ENCODE measurements around the gene KIF5C. TPM values are rescaled to one million over a fixed set of nuclear protein-coding genes. Genes with fewer than 3 reads are reported as not detected.

The KIF5C gene
- total RNA-seq, 2 donors from 2014 or later, result 1.6 to 3.4 TPM

DNA sequence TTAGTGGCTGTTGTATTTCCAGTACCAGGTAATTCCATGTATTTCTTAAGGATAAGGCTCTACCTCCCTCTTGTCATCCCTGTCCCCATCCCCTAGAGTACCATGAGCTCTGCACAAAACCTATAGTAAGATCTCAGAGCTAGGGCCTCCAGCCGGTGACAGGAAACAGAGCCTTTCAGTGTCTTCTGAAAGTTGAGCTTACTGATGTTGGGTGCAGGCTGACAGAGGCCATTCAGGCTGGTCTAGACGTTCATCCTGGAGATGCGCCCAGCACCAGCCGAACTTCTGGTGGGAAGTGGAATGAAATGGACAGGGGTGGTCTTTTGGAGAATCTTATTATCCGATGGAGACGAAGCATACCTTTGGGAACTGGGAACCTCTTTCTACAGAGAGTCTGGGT, 146.7 kb downstream of the KIF5C start:
- Histone ChIP-seq H3K27me3 (no peaks in the 10 kb centered on the region), H3K9ac (ENCODE audit: low read depth in 2 of 2, low read length in 2 of 2) (no peak overlapping the region), H3K4me3 (no peak overlapping the region), H3K36me3 (no peaks in the 10 kb centered on the region), H3K4me1 (no peaks in the 10 kb centered on the region), H3K27ac (no peak overlapping the region), H3K9me3 (no peaks in the 10 kb centered on the region)
- intact Hi-C loops (cut with DNase I), result no loop called here
- DNase-seq, result no peak
- no peak for TF ChIP-seq CTCF (IDR thresholded peaks at IDR 0.05)

- intact Hi-C loops (cut with DNase I), result no loop called here
- Histone ChIP-seq H3K27me3 (no peaks in the 10 kb centered on the region), H3K4me1 (no peaks in the 10 kb centered on the region), H3K4me3 (no peak overlapping the region), H3K9me3 (no peaks in the 10 kb centered on the region), H3K9ac (ENCODE audit: low read depth in 2 of 2, low read length in 2 of 2) (no peak overlapping the region), H3K36me3 (no peaks in the 10 kb centered on the region), H3K27ac (no peak overlapping the region)
- no peak for TF ChIP-seq CTCF (IDR thresholded peaks at IDR 0.05)
- DNase-seq, result no peak
Measured at GRCh38 chr2:149023091-149023490, 148.1 kb downstream of the KIF5C start.

GRCh38 chr2:149027590-149028250, 152.7 kb downstream of the KIF5C start:
- intact Hi-C loops (cut with DNase I), result no loop called here
- H3K36me3 ChIP-seq, result no peaks in the 10 kb centered on the region
- H3K4me1 ChIP-seq, result no peaks in the 10 kb centered on the region
- H3K9me3 ChIP-seq, result no peaks in the 10 kb centered on the region
- H3K9ac ChIP-seq (ENCODE audit: low read depth in 2 of 2, low read length in 2 of 2), result no peak overlapping the region
- no peak overlapping the region for H3K4me3 ChIP-seq
- TF ChIP-seq CTCF (IDR thresholded peaks at IDR 0.05), result no peak
- H3K27me3 ChIP-seq, result no peaks in the 10 kb centered on the region
- H3K27ac ChIP-seq, result no peak overlapping the region
- DNase-seq, result no peak

GRCh38 chr2:149028377-149028776, 153.3 kb downstream of the KIF5C start:
- no peak for DNase-seq
- Histone ChIP-seq H3K9ac (ENCODE audit: low read depth in 2 of 2, low read length in 2 of 2) (no peak overlapping the region), H3K36me3 (no peaks in the 10 kb centered on the region), H3K4me3 (no peak overlapping the region), H3K9me3 (no peaks in the 10 kb centered on the region), H3K4me1 (no peaks in the 10 kb centered on the region), H3K27ac (no peak overlapping the region), H3K27me3 (no peaks in the 10 kb centered on the region)
- TF ChIP-seq CTCF (IDR thresholded peaks at IDR 0.05), result no peak
- intact Hi-C loops (cut with DNase I), result no loop called here

DNA sequence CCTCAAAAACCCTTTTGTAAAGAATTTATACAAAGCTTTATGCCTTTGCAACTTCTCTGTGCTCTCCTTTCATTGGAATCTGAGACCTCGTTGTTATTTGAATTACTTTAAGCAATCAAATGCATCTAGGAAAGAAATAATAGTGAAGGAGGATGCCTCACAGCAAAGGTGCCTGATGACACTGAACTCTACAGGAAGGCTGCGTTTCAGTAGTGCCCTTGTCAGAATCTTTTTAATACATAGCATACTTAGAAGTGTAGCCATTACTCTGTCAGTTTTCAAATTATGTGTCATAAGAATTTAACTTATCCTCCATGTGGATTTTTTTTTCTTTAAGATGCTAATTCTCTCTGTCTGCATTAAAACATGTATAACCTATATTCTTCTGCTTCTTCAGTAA, 153.9 kb downstream of the KIF5C start:
- TF ChIP-seq CTCF (IDR thresholded peaks at IDR 0.05), result no peak
- no peak for DNase-seq
- no peaks in the 10 kb centered on the region for H3K9me3 ChIP-seq
- no peaks in the 10 kb centered on the region for H3K27me3 ChIP-seq
- H3K27ac ChIP-seq, result no peak overlapping the region
- no peaks in the 10 kb centered on the region for H3K4me1 ChIP-seq
- no peaks in the 10 kb centered on the region for H3K36me3 ChIP-seq
- intact Hi-C loops (cut with DNase I), result no loop called here
- H3K9ac ChIP-seq (ENCODE audit: low read depth in 2 of 2, low read length in 2 of 2), result no peak overlapping the region
- H3K4me3 ChIP-seq, result no peak overlapping the region

Data from colonic mucosa (tissue), 4 donors.